Measurements from ENCODE around the gene RAVER2. TPM values are rescaled to one million over a fixed set of nuclear protein-coding genes. Genes with fewer than 3 reads are reported as not detected.

RAVER2 gene
- total and polyA plus RNA-seq, 2 experiments from 2014 or later = 7.8 to 24.6 TPM

- no peak for TF ChIP-seq ZNF114 (CRISPR knock-in tag; IDR thresholded peaks at IDR 0.05)
- no peak for TF ChIP-seq NANOG (IDR thresholded peaks at IDR 0.05; ENCODE audit: borderline replicate concordance)
- TF ChIP-seq, protein P1, sequence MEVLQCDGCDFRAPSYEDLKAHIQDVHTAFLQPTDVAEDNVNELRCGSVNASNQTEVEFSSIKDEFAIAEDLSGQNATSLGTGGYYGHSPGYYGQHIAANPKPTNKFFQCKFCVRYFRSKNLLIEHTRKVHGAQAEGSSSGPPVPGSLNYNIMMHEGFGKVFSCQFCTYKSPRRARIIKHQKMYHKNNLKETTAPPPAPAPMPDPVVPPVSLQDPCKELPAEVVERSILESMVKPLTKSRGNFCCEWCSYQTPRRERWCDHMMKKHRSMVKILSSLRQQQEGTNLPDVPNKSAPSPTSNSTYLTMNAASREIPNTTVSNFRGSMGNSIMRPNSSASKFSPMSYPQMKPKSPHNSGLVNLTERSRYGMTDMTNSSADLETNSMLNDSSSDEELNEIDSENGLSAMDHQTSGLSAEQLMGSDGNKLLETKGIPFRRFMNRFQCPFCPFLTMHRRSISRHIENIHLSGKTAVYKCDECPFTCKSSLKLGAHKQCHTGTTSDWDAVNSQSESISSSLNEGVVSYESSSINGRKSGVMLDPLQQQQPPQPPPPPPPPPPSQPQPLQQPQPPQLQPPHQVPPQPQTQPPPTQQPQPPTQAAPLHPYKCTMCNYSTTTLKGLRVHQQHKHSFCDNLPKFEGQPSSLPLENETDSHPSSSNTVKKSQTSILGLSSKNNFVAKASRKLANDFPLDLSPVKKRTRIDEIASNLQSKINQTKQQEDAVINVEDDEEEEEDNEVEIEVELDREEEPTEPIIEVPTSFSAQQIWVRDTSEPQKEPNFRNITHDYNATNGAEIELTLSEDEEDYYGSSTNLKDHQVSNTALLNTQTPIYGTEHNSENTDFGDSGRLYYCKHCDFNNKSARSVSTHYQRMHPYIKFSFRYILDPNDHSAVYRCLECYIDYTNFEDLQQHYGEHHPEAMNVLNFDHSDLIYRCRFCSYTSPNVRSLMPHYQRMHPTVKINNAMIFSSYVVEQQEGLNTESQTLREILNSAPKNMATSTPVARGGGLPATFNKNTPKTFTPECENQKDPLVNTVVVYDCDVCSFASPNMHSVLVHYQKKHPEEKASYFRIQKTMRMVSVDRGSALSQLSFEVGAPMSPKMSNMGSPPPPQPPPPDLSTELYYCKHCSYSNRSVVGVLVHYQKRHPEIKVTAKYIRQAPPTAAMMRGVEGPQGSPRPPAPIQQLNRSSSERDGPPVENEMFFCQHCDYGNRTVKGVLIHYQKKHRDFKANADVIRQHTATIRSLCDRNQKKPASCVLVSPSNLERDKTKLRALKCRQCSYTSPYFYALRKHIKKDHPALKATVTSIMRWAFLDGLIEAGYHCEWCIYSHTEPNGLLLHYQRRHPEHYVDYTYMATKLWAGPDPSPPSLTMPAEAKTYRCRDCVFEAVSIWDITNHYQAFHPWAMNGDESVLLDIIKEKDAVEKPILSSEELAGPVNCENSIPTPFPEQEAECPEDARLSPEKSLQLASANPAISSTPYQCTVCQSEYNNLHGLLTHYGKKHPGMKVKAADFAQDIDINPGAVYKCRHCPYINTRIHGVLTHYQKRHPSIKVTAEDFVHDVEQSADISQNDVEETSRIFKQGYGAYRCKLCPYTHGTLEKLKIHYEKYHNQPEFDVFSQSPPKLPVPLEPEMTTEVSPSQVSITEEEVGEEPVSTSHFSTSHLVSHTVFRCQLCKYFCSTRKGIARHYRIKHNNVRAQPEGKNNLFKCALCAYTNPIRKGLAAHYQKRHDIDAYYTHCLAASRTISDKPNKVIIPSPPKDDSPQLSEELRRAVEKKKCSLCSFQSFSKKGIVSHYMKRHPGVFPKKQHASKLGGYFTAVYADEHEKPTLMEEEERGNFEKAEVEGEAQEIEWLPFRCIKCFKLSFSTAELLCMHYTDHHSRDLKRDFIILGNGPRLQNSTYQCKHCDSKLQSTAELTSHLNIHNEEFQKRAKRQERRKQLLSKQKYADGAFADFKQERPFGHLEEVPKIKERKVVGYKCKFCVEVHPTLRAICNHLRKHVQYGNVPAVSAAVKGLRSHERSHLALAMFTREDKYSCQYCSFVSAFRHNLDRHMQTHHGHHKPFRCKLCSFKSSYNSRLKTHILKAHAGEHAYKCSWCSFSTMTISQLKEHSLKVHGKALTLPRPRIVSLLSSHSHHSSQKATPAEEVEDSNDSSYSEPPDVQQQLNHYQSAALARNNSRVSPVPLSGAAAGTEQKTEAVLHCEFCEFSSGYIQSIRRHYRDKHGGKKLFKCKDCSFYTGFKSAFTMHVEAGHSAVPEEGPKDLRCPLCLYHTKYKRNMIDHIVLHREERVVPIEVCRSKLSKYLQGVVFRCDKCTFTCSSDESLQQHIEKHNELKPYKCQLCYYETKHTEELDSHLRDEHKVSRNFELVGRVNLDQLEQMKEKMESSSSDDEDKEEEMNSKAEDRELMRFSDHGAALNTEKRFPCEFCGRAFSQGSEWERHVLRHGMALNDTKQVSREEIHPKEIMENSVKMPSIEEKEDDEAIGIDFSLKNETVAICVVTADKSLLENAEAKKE (CRISPR knock-in tag; IDR thresholded peaks at IDR 0.05) = no peak
- TF ChIP-seq, protein P2, sequence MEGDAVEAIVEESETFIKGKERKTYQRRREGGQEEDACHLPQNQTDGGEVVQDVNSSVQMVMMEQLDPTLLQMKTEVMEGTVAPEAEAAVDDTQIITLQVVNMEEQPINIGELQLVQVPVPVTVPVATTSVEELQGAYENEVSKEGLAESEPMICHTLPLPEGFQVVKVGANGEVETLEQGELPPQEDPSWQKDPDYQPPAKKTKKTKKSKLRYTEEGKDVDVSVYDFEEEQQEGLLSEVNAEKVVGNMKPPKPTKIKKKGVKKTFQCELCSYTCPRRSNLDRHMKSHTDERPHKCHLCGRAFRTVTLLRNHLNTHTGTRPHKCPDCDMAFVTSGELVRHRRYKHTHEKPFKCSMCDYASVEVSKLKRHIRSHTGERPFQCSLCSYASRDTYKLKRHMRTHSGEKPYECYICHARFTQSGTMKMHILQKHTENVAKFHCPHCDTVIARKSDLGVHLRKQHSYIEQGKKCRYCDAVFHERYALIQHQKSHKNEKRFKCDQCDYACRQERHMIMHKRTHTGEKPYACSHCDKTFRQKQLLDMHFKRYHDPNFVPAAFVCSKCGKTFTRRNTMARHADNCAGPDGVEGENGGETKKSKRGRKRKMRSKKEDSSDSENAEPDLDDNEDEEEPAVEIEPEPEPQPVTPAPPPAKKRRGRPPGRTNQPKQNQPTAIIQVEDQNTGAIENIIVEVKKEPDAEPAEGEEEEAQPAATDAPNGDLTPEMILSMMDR (conservative IDR thresholded peaks at IDR 0.05; ENCODE audit: low read depth in 2 of 2) = no peak
- no peak for TF ChIP-seq EZH2 (IDR thresholded peaks at IDR 0.05; ENCODE audit: low read depth, unreplicated experiment)
- TF ChIP-seq ZNF331 (CRISPR knock-in tag; IDR thresholded peaks at IDR 0.05; ENCODE audit: low read depth) = no peak
- no peak for TF ChIP-seq JUNB (IDR thresholded peaks at IDR 0.05; ENCODE audit: unreplicated experiment)
Measured at GRCh38 chr1:64745986-64746940, 1.4 kb downstream of the RAVER2 start (continued).

Data from GM23338 (cell line).